ENCODE measurements around the gene PRKAR1A. TPM values are rescaled to one million over a fixed set of nuclear protein-coding genes. Genes with fewer than 3 reads are reported as not detected.

The PRKAR1A gene
- total and polyA plus RNA-seq, 12 donors: 170 to 1,378 (median 783) TPM

DNA sequence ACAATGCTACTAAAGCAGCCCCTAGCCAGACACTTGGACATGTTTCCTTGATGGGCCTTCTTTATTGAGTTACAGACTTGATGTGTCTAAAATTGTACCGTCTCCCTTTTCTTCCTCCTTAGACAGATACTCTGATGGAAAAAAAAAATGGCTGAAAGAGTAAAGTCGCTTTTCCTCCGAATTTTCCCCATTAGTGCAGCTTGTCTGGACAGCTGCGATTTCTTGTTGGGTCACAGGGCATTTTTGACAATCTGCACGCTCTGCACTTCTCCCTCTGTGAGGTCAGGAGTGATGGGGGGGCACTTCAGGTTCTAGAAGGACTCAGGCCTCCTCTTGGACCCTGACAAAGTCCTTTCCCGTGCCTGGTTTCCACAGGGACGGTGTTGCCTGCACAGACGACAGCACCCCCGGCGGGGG lies 968 bp upstream of the PRKAR1A start:
- peak overlapping the region; percentile 94 to 100 (median 99) for H3K27ac ChIP-seq
- H3K4me3 ChIP-seq: peak overlapping the region; percentile 65 to 90 (median 84)
- intact Hi-C loops (cut with DNase I): loop anchor here in 6 of 10 donors (5.0 kb wide), 3 partner anchors 39 to 54 kb away; partner anchors contain the start of gene WIPI1 (in 1 of the 6)
- H3K36me3 ChIP-seq: peaks cover 0 to 14% (median 0%) of the 10 kb centered on the region in 9 donors
- no peaks in the 10 kb centered on the region for H3K27me3 ChIP-seq
- no peak for DNase-seq
- H3K9me3 ChIP-seq: no peaks in the 10 kb centered on the region
- peak in 2 of 9 donors; percentile 18 to 29 for TF ChIP-seq CTCF (IDR thresholded peaks at IDR 0.05)
- ATAC-seq: no peak
- peaks cover 5 to 71% (median 46%) of the 10 kb centered on the region in 9 donors for H3K4me1 ChIP-seq
- WGBS, 2 donors: 6 to 15% methylated on average over 10 of the region's 10 CpGs

DNA sequence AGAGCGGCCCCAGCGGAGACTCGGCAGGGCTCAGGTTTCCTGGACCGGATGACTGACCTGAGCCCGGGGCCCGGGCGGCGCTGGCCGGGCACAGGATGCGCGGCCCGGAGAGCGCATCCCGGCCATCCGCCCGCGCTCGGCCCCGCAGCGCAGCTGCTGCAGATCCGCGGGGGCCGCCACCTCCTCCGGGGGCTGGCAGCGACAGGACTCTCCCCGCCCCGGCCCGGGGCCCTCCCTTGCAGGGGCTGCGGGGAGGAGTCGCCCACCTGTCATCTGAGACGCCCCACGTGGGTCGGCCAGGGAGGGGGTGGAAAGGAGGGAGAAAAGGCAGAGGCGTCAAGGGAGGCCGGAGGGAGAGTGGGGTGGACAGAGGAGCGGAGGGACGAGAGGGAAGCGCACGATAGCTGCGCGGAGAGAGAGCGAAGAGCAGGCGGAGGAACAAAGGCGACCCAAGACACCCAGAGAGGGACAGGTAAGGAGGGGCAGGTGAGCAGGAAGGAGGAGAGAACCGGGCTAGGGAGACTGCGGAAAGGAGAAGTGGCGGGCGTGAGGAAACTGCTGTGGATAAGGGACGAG lies 471 bp upstream of the PRKAR1A start:
- ATAC-seq (peak; percentile 65 to 91 (median 84)), DNase-seq (peak; percentile 81 to 88)
- H3K27me3 ChIP-seq: no peaks in the 10 kb centered on the region
- no peaks in the 10 kb centered on the region for H3K9me3 ChIP-seq
- intact Hi-C loops (cut with DNase I): loop anchor here in 9 of 10 donors (1.0 to 5.0 kb wide), 6 partner anchors 39 to 55 kb away; partner anchors contain the start of gene WIPI1 (in 2 of the 9)
- WGBS, 2 donors: 0 to 1% methylated on average over 49 of the region's 49 CpGs
- H3K36me3 ChIP-seq: peaks cover 0 to 19% (median 4%) of the 10 kb centered on the region in 9 donors
- peak overlapping the region; percentile 94 to 100 (median 99) for H3K27ac ChIP-seq
- peaks cover 5 to 76% (median 49%) of the 10 kb centered on the region in 9 donors for H3K4me1 ChIP-seq
- peak in 2 of 9 donors; percentile 41 to 45 for TF ChIP-seq CTCF (IDR thresholded peaks at IDR 0.05)
- peak overlapping the region; percentile 65 to 90 (median 84) for H3K4me3 ChIP-seq

DNA sequence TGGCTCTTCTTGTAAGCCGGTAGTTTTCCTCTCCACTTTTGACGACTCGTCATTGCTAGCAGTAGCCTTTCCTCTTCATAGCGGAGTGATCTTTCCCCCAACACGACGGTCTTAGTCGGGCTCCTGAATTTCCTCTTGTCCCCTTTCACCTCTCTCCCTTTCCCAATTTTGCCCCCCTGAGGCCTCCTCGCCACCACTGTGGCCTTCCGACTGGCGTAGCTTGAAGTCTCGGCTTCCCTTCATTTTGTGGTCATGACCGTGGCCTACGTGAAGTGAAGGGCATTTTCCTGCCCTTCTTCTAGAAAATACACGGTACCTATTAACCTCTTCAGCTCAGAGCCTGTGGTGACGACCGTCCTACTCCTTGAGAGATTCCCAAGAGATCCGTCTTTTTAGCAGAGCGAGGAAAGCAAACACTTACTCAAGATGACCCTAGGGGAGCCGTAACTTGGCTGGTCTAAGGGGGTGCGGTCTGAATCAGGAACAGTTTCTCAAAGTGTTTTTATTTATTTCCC lies 787 bp downstream of the PRKAR1A start:
- WGBS, 2 donors: 0% methylated on average over 20 of the region's 20 CpGs
- ATAC-seq: peak in 3 of 8 donors; percentile 2 to 14 (median 13)

More for the DNA sequence above, 787 bp downstream of the PRKAR1A start:
- Histone ChIP-seq H3K4me3 (peak overlapping the region; percentile 65 to 90 (median 84)), H3K27ac (peak overlapping the region; percentile 94 to 100 (median 99)), H3K9me3 (no peaks in the 10 kb centered on the region), H3K27me3 (no peaks in the 10 kb centered on the region), H3K36me3 (peaks cover 0 to 32% (median 16%) of the 10 kb centered on the region in 9 donors), H3K4me1 (peaks cover 5 to 74% (median 58%) of the 10 kb centered on the region in 9 donors)
- intact Hi-C loops (cut with DNase I): loop anchor here in 9 of 10 donors (1.0 to 5.0 kb wide), 6 partner anchors 41 to 56 kb away; partner anchors contain the start of gene WIPI1 (in 2 of the 9)
- TF ChIP-seq CTCF (IDR thresholded peaks at IDR 0.05): no peak
- no peak for DNase-seq
